DOHH2 (cell line): ENCODE data around the gene APBA2.

ENCODE experiments used
- CTCF ChIP-seq: fragments of 200-600 bp; sonication (generic); IDR thresholded peaks from one replicate; pipeline ENCODE4 v1.5.1; 2014; ENCODE audit warnings: antibody characterized with exemption, mild to moderate bottlenecking, low read depth, low read length; ENCODE audit not compliant: poor library complexity, severe bottlenecking
- EZH2phosphoT487 ChIP-seq: fragments of 200-600 bp; sonication (generic); IDR thresholded peaks from 2 replicates; pipeline ENCODE4 v1.6.1; 2017; ENCODE audit warnings: borderline replicate concordance, mild to moderate bottlenecking, antibody characterized with exemption, low read length, moderate library complexity, mixed read lengths

- TF ChIP-seq CTCF (no peak), EZH2phosphoT487 (no peak)
Measured at GRCh38 chr15:29115093-29115991, 229.6 kb downstream of the APBA2 start.
